Endothelial cell of umbilical vein (primary cell): Measurements from ENCODE around the gene PI4K2B. TPM values are rescaled to one million over a fixed set of nuclear protein-coding genes. Genes with fewer than 3 reads are reported as not detected.

Source experiments
- BruUV-seq: library from RNA; stranded (reverse); fragments of 400-500 nt; replicated peaks from 2 replicates; lab custom pipeline; 2021; lab: Mats Ljungman, UMichigan
- CTCF ChIA-PET: fragments of 300-600, 350-600 bp; sonication (Branson Sonifier 250); formaldehyde crosslinking; loops from one replicate; lab custom pipeline; 2021; ENCODE audit warnings: antibody characterized with exemption, inconsistent platforms; lab: Charles Lee
- POLR2A ChIA-PET: fragments of 300-600, 350-600 bp; sonication (Branson Sonifier 250); formaldehyde crosslinking; loops from one replicate; lab custom pipeline; 2021; ENCODE audit warnings: antibody characterized with exemption, inconsistent platforms; lab: Charles Lee
- DNase-seq: peaks from one replicate; pipeline ENCODE4 v3.0.0-alpha.2; 2011; ENCODE audit warnings: low read depth, low spot score
- FAIRE-seq: peaks from 2 replicates; lab custom pipeline; 2011; peaks lifted over from hg19 to GRCh38; lab: Jason Lieb, UNC
- H2AFZ ChIP-seq: 2 replicates; pipeline ENCODE4 v1.6.0; 2012; ENCODE audit warnings: low read depth, low read length, control low read depth, inconsistent platforms
- H3K27ac ChIP-seq: 2 replicates; pipeline ENCODE4 v1.5.1; 2011; ENCODE audit warnings: low read depth, mild to moderate bottlenecking, control low read depth, low read length, moderate library complexity; ENCODE audit not compliant: insufficient read depth
- H3K27me3 ChIP-seq, 2 experiments: 2 replicates each; pipeline versions ENCODE4 v1.6.0 to v1.6.1; 2011; ENCODE audit warnings: low read length in 2 of 2, mixed read lengths in 1 of 2; ENCODE audit not compliant: control insufficient read depth in 2 of 2, insufficient read depth in 2 of 2
- H3K36me3 ChIP-seq, 2 experiments: 2 replicates in 1 of 2; 3 replicates in 1 of 2; pipeline ENCODE4 v1.5.1; 2011; ENCODE audit warnings: low read length in 2 of 2, mild to moderate bottlenecking in 1 of 2, moderate library complexity in 1 of 2; ENCODE audit not compliant: control insufficient read depth in 2 of 2, insufficient read depth in 2 of 2; ENCODE audit errors: extremely low read depth in 1 of 2
- H3K4me1 ChIP-seq: 3 replicates; pipeline ENCODE4 v1.5.1; 2011; ENCODE audit warnings: mild to moderate bottlenecking, low read length; ENCODE audit not compliant: control insufficient read depth, insufficient read depth; ENCODE audit errors: extremely low read depth
- H3K4me2 ChIP-seq: 2 replicates; pipeline ENCODE4 v1.6.1; 2011; ENCODE audit warnings: low read length, control low read depth, mixed read lengths; ENCODE audit not compliant: insufficient read depth
- H3K4me3 ChIP-seq, 3 experiments: fragments of 200-600 bp in 1 of 3; sonication (generic), shearing (Covaris generic) in 1 of 3; replicated peaks in 1 of 3; 2 replicates each; pipeline ENCODE4 v1.5.1; 2011 to 2016; ENCODE audit warnings: control low read depth in 3 of 3, low read length in 3 of 3, mild to moderate bottlenecking in 2 of 3, inconsistent platforms in 1 of 3, low read depth in 1 of 3, moderate library complexity in 1 of 3; ENCODE audit not compliant: insufficient read depth in 1 of 3
- H3K79me2 ChIP-seq: 2 replicates; pipeline ENCODE4 v1.6.0; 2012; ENCODE audit warnings: low read length, inconsistent platforms; ENCODE audit not compliant: control insufficient read depth, insufficient read depth
- H3K9ac ChIP-seq: replicated peaks from 2 replicates; pipeline ENCODE3; 2011; ENCODE audit warnings: low read length, control low read depth; ENCODE audit not compliant: insufficient read depth; ENCODE audit errors: extremely low read depth
- H3K9me1 ChIP-seq: replicated peaks from 3 replicates; pipeline ENCODE4 v1.6.0; 2011; ENCODE audit warnings: mild to moderate bottlenecking, low read length; ENCODE audit not compliant: control insufficient read depth, insufficient read depth; ENCODE audit errors: extremely low read depth
- H3K9me3 ChIP-seq: replicated peaks from 2 replicates; pipeline ENCODE4 v1.5.1; 2012; ENCODE audit warnings: low read length, inconsistent platforms; ENCODE audit not compliant: control insufficient read depth, insufficient read depth
- H4K20me1 ChIP-seq: replicated peaks from 2 replicates; pipeline ENCODE3; 2011; ENCODE audit warnings: mild to moderate bottlenecking, low read length; ENCODE audit not compliant: control insufficient read depth, insufficient read depth; ENCODE audit errors: extremely low read depth
- EZH2 ChIP-seq: IDR thresholded peaks from 2 replicates; pipeline ENCODE4 v1.6.1; 2012; ENCODE audit warnings: borderline replicate concordance, low read depth, mild to moderate bottlenecking, moderate library complexity, low read length, inconsistent platforms; ENCODE audit not compliant: severe bottlenecking
- FOS ChIP-seq: IDR thresholded peaks from 2 replicates; pipeline ENCODE4 v1.6.1; 2011; ENCODE audit warnings: mild to moderate bottlenecking, low read length, moderate library complexity, borderline replicate concordance; ENCODE audit not compliant: insufficient read depth
- GATA2 ChIP-seq: IDR thresholded peaks from 2 replicates; pipeline ENCODE4 v1.7.0; 2011; ENCODE audit warnings: low read depth, mild to moderate bottlenecking, moderate library complexity, mixed read lengths, low read length; ENCODE audit not compliant: insufficient read length, insufficient read depth
- JUN ChIP-seq: IDR thresholded peaks from 2 replicates; pipeline ENCODE4 v1.6.1; 2011; ENCODE audit warnings: borderline replicate concordance, low read depth; ENCODE audit not compliant: insufficient read length, insufficient read depth
- MYC ChIP-seq: IDR thresholded peaks from one replicate; pipeline ENCODE4 v1.6.1; 2011; ENCODE audit warnings: mild to moderate bottlenecking, low read depth, low read length
- POLR2A ChIP-seq: IDR thresholded peaks from 2 replicates; pipeline ENCODE4 v1.6.1; 2012; ENCODE audit warnings: low read depth, mild to moderate bottlenecking, control low read depth, low read length
- POLR2AphosphoS5 ChIP-seq: IDR thresholded peaks from 2 replicates; pipeline ENCODE4 v1.6.1; 2012; ENCODE audit warnings: low read depth, mild to moderate bottlenecking, control low read depth, low read length, moderate library complexity; ENCODE audit not compliant: insufficient read depth
- dilution Hi-C: fragments of 300-500 bp; cut with MboI; formaldehyde crosslinking; loops from one replicate; pipeline ENCODE4 v1.15.0; 2019; ENCODE audit warnings: low sequenced_read_pairs; ENCODE audit not compliant: extremely low pct_ligation_motif_present
- intact Hi-C: fragments of 100-400 bp; cut with micrococcal nuclease; formaldehyde crosslinking; loops from one replicate; pipeline ENCODE4 v1.10.0; 2022
- polyA plus RNA-seq, 4 experiments: library from polyadenylated mRNA; depleted of rRNA in 3 of 4; stranded (reverse) in 3 of 4; unstranded in 1 of 4; fragments of >200 nt; gene quantifications; 2 replicates each; pipeline versions ENCODE4 v1.2.1 to v1.2.3, GENCODE V29; 2011 to 2012; ENCODE audit warnings: missing spikeins in 1 of 4
- total RNA-seq: library from RNA; stranded (reverse); gene quantifications from 2 replicates; pipeline ENCODE4 v1.2.3, GENCODE V29; 2021
- TF ChIP-seq, protein P1 (sequence below): IDR thresholded peaks from 2 replicates; pipeline ENCODE4 v1.6.1; 2011; ENCODE audit not compliant: insufficient read depth, insufficient read length
- TF ChIP-seq, protein P2 (sequence below), 2 donors: IDR thresholded peaks; 1 replicate in 1 of 2; 2 replicates in 1 of 2; pipeline ENCODE4 v1.5.1; 2011; ENCODE audit warnings: low read length in 2 of 2, mild to moderate bottlenecking in 2 of 2, moderate library complexity in 2 of 2, control low read depth in 1 of 2, inconsistent platforms in 1 of 2, low read depth in 1 of 2; ENCODE audit not compliant: insufficient read depth in 1 of 2; ENCODE audit errors: extremely low read depth in 1 of 2

The PI4K2B gene
- total and polyA plus RNA-seq, 2 donors (not counting 3 experiments of a cell fraction or from before 2014, with no cell fraction given), result 3.5 to 19.3 TPM

DNA sequence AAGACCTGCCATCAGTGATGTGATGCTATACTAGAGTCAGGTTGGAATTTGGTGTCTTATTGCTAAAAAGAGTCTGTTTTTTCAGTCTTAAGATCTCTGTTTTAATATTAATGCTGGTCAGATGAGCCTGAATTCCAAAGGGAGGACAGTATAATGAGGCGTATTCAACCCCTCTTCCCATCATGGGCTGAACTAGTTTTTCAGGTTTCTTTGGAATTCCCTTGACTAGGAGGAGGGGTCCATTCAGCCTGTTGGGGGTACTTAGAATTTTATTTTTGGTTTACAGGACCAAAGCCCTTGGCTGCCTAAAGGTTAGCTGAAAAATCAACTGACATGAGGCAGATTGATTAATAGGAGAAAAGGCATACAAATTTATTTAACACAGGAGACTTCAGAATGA is 24.1 kb upstream of the PI4K2B start:
- DNase-seq (no peak), FAIRE-seq (no peak)
- H3K27ac ChIP-seq, result no peak overlapping the region
- TF ChIP-seq MYC (no peak), GATA2 (no peak), EZH2 (no peak), FOS (no peak), JUN (no peak), POLR2A (no peak), POLR2AphosphoS5 (no peak)
- TF ChIP-seq, protein P1, sequence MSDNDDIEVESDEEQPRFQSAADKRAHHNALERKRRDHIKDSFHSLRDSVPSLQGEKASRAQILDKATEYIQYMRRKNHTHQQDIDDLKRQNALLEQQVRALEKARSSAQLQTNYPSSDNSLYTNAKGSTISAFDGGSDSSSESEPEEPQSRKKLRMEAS, result no peak
- TF ChIP-seq, protein P2, sequence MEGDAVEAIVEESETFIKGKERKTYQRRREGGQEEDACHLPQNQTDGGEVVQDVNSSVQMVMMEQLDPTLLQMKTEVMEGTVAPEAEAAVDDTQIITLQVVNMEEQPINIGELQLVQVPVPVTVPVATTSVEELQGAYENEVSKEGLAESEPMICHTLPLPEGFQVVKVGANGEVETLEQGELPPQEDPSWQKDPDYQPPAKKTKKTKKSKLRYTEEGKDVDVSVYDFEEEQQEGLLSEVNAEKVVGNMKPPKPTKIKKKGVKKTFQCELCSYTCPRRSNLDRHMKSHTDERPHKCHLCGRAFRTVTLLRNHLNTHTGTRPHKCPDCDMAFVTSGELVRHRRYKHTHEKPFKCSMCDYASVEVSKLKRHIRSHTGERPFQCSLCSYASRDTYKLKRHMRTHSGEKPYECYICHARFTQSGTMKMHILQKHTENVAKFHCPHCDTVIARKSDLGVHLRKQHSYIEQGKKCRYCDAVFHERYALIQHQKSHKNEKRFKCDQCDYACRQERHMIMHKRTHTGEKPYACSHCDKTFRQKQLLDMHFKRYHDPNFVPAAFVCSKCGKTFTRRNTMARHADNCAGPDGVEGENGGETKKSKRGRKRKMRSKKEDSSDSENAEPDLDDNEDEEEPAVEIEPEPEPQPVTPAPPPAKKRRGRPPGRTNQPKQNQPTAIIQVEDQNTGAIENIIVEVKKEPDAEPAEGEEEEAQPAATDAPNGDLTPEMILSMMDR (IDR thresholded peaks at IDR 0.05; ENCODE audit: extremely low read depth in 1 of 2, insufficient read depth in 1 of 2, low read depth in 1 of 2, low read length in 2 of 2), result no peak
- no peaks in the 10 kb centered on the region for H3K9me3 ChIP-seq
- no peaks in the 10 kb centered on the region for H4K20me1 ChIP-seq
- H3K79me2 ChIP-seq, result no peaks in the 10 kb centered on the region
- CTCF ChIA-PET, result interaction anchor here (1.7 kb wide), 1 partner anchor 10 kb away, joined by 5 read pairs; no protein-coding TSS in a partner anchor
- H3K9me1 ChIP-seq, result no peaks in the 10 kb centered on the region
- H3K9ac ChIP-seq, result no peak overlapping the region
- no peak overlapping the region for H3K4me3 ChIP-seq
- no TSS peak for BruUV-seq
- H3K4me1 ChIP-seq, result no peaks in the 10 kb centered on the region
- intact Hi-C loops (no loop called here), dilution Hi-C loops (no loop called here)
- no peak overlapping the region for H3K4me2 ChIP-seq
- no peak overlapping the region for H2AFZ ChIP-seq
- POLR2A ChIA-PET, result no interaction called here
- H3K36me3 ChIP-seq, result no peaks in the 10 kb centered on the region
- peaks cover 3 to 12% of the 10 kb centered on the region in 2 experiments for H3K27me3 ChIP-seq
